C4-2B (cell line): ENCODE data around the gene ING5.

Experiments used
- ZFX ChIP-seq: fragments of 450-650 bp; IDR thresholded peaks from 2 replicates; pipeline ENCODE4 v1.6.1; 2017
- TF ChIP-seq, protein P1 (sequence below): fragments of 450-650 bp; conservative IDR thresholded peaks from 2 replicates; pipeline ENCODE4 v1.5.1; 2017; ENCODE audit warnings: mild to moderate bottlenecking

DNA sequence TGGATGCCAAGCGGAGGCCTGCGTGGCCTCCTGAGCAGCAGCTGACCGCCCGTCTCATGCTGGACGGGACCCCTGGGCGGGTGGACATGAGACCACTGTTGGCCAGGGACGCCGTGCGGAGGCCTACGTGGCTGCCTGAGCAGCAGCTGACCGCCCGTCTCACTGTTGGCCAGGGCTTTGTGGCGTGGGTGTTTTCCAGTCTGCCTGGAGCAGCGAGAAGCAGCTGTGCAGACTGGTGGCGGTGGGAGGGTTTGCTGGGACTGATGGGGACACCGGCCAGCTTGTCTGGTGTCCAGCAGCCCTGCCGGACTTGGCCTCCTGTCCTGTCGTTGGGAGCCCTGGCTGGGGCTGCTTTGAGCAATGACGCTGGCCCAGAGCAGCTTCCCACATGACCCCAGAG is 26.8 kb downstream of the ING5 start:
- TF ChIP-seq, protein P1, sequence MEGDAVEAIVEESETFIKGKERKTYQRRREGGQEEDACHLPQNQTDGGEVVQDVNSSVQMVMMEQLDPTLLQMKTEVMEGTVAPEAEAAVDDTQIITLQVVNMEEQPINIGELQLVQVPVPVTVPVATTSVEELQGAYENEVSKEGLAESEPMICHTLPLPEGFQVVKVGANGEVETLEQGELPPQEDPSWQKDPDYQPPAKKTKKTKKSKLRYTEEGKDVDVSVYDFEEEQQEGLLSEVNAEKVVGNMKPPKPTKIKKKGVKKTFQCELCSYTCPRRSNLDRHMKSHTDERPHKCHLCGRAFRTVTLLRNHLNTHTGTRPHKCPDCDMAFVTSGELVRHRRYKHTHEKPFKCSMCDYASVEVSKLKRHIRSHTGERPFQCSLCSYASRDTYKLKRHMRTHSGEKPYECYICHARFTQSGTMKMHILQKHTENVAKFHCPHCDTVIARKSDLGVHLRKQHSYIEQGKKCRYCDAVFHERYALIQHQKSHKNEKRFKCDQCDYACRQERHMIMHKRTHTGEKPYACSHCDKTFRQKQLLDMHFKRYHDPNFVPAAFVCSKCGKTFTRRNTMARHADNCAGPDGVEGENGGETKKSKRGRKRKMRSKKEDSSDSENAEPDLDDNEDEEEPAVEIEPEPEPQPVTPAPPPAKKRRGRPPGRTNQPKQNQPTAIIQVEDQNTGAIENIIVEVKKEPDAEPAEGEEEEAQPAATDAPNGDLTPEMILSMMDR = no peak
- TF ChIP-seq ZFX = no peak
